ENCODE data around the gene OPCML.

OPCML gene

GRCh38 chr11:132650969-132651720 lies 881.2 kb downstream of the OPCML start:
- no peak overlapping the region for H3K27ac ChIP-seq
- TF ChIP-seq CTCF (conservative IDR thresholded peaks at IDR 0.05): no peak

- no peak overlapping the region for H3K27ac ChIP-seq
- no peak for TF ChIP-seq CTCF (conservative IDR thresholded peaks at IDR 0.05)
Measured at GRCh38 chr11:132649277-132649676, 883.0 kb downstream of the OPCML start.

- TF ChIP-seq CTCF (conservative IDR thresholded peaks at IDR 0.05): no peak
Measured at GRCh38 chr11:132648851-132649250, 883.5 kb downstream of the OPCML start.

GRCh38 chr11:132646890-132647289 lies 885.4 kb downstream of the OPCML start:
- H3K27ac ChIP-seq: no peak overlapping the region
- no peak for TF ChIP-seq CTCF (conservative IDR thresholded peaks at IDR 0.05)

More at GRCh38 chr11:132648851-132649250, 883.5 kb downstream of the OPCML start:
- no peak overlapping the region for H3K27ac ChIP-seq

- no peak for TF ChIP-seq CTCF (conservative IDR thresholded peaks at IDR 0.05)
- H3K27ac ChIP-seq: no peak overlapping the region
Measured at GRCh38 chr11:132644520-132645239, 887.6 kb downstream of the OPCML start.

GRCh38 chr11:132643239-132643638 lies 889.1 kb downstream of the OPCML start:
- TF ChIP-seq CTCF (conservative IDR thresholded peaks at IDR 0.05): no peak

GRCh38 chr11:132640952-132641351 lies 891.3 kb downstream of the OPCML start:
- no peak overlapping the region for H3K27ac ChIP-seq
- no peak for TF ChIP-seq CTCF (conservative IDR thresholded peaks at IDR 0.05)

More at GRCh38 chr11:132643239-132643638, 889.1 kb downstream of the OPCML start:
- no peak overlapping the region for H3K27ac ChIP-seq

Measured in VCaP (cell line).